Ovary (tissue), 9 donors: ENCODE measurements around the gene TCFL5. TPM values are rescaled to one million over a fixed set of nuclear protein-coding genes. Genes with fewer than 3 reads are reported as not detected.

Experiments
- DNase-seq, 5 donors: peaks; one replicate each; pipeline ENCODE4 v3.0.0-alpha.2; 2019 to 2020
- H3K27ac ChIP-seq, 2 donors: fragments of 200-600 bp; one replicate each; pipeline versions ENCODE4 v1.5.1 to v1.8.0; 2019 to 2022
- H3K27me3 ChIP-seq: fragments of 200-600 bp; one replicate; pipeline ENCODE4 v1.8.0; 2022
- H3K36me3 ChIP-seq: fragments of 200-600 bp; sonication (generic); one replicate; pipeline ENCODE4 v1.5.1; 2019
- H3K4me1 ChIP-seq: one replicate; pipeline ENCODE4 v1.8.1; 2013; ENCODE audit warnings: mild to moderate bottlenecking, moderate library complexity; ENCODE audit not compliant: insufficient read depth
- H3K4me3 ChIP-seq: fragments of 200-600 bp; sonication (generic); one replicate; pipeline ENCODE4 v1.5.1; 2017
- H3K9me3 ChIP-seq, 2 donors: fragments of 200-600 bp in 1 of 2; sonication (generic) in 1 of 2; one replicate each; pipeline versions ENCODE4 v1.5.1 to v1.8.1; 2013 to 2019; ENCODE audit warnings: mild to moderate bottlenecking in 1 of 2, moderate library complexity in 1 of 2
- EP300 ChIP-seq: sonication (generic); formaldehyde crosslinking; IDR thresholded peaks from one replicate; pipeline ENCODE4 v1.6.1; 2017; ENCODE audit warnings: antibody characterized with exemption
- POLR2A ChIP-seq: fragments of 450-650 bp; IDR thresholded peaks from one replicate; pipeline ENCODE4 v1.6.1; 2017; ENCODE audit warnings: antibody characterized with exemption, mild to moderate bottlenecking, moderate library complexity
- WGBS, 3 donors: extraction: QIAGEN DNeasy Blood & Tissue Kit in 1 of 3; methylation state at CpG; one replicate each; pipeline versions ENCODE4 v1.1.5 to v1.1.7; 2013 to 2017; 5-methylcytosine and 5-hydroxymethylcytosine counted together
- intact Hi-C, 4 donors: fragments of 100-400 bp; cut with DNase I; formaldehyde crosslinking; loops; one replicate each; pipeline versions ENCODE4 v1.11.0 to v1.15.1; 2022 to 2023
- polyA plus RNA-seq, 2 donors: library from polyadenylated mRNA; stranded (reverse); fragments of 200-250 nt in 1 of 2; fragments of 350-450 nt in 1 of 2; fragmentation: Illumina TruSeq in 1 of 2; extraction: RNeasy Lipid Tissue Mini Kit (QIAGEN cat#74804) in 1 of 2; gene quantifications; one replicate each; pipeline ENCODE4 v1.2.3, GENCODE V29; 2013 to 2014
- total RNA-seq, 7 donors: library from RNA; depleted of rRNA in 2 of 7; stranded (reverse); fragments of >200 nt in 2 of 7; fragmentation: NEBNext Ultra II Directional in 3 of 7; extraction: Animal tissue kit (Norgen Biotek cat#: 25700) in 3 of 7; gene quantifications; one replicate each; pipeline versions ENCODE4 v1.1.0 to v1.2.4, GENCODE V29; 2016 to 2023
- TF ChIP-seq, protein P1 (sequence below), 3 donors: fragments of 450-650 bp in 2 of 3; fragments of 200-600 bp in 1 of 3; IDR thresholded peaks; one replicate each; pipeline versions ENCODE4 v1.5.1 to v1.8.0; 2016 to 2022; ENCODE audit warnings: antibody characterized with exemption in 3 of 3, mild to moderate bottlenecking in 1 of 3
- donor health status: DM: no; HTN: no; CAD: no; lungs with moderate emphysema.
- donor health status: DM: no; HTN: no; CAD: no.
- donor health status: Bipolar disorder and iron deficiency.
- donor health status: DM: yes; HTN: yes; CAD: no.
- donor health status: DM: no; HTN: no; CAD: no.
- donor health status: DM: yes; HTN: yes; CAD: no.

TCFL5 gene
- total and polyA plus RNA-seq, 9 donors, result 8.1 to 17.9 (median 12.3) TPM

- H3K4me3 ChIP-seq, result no peak overlapping the region
- peak; percentile 77 to 85 (median 82) for DNase-seq
- intact Hi-C loops, result loop anchor here (2.0 to 10.0 kb wide), 3 partner anchors 105 to 109 kb away; partner anchors contain the start of gene BHLHE23 (in 3 of the 4)
- H3K9me3 ChIP-seq, result no peaks in the 10 kb centered on the region
- H3K27ac ChIP-seq, result no peak overlapping the region
- WGBS, 3 donors, result 1 to 3% (median 1%) methylated on average over 11 of the region's 11 CpGs
- H3K27me3 ChIP-seq, result no peaks in the 10 kb centered on the region
- H3K4me1 ChIP-seq, result peaks cover 3% of the 10 kb centered on the region
- TF ChIP-seq POLR2A, result no peak
- TF ChIP-seq EP300, result no peak
- TF ChIP-seq, protein P1, sequence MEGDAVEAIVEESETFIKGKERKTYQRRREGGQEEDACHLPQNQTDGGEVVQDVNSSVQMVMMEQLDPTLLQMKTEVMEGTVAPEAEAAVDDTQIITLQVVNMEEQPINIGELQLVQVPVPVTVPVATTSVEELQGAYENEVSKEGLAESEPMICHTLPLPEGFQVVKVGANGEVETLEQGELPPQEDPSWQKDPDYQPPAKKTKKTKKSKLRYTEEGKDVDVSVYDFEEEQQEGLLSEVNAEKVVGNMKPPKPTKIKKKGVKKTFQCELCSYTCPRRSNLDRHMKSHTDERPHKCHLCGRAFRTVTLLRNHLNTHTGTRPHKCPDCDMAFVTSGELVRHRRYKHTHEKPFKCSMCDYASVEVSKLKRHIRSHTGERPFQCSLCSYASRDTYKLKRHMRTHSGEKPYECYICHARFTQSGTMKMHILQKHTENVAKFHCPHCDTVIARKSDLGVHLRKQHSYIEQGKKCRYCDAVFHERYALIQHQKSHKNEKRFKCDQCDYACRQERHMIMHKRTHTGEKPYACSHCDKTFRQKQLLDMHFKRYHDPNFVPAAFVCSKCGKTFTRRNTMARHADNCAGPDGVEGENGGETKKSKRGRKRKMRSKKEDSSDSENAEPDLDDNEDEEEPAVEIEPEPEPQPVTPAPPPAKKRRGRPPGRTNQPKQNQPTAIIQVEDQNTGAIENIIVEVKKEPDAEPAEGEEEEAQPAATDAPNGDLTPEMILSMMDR (IDR thresholded peaks at IDR 0.05), result peak; percentile 65 to 91 (median 82)
- H3K36me3 ChIP-seq, result no peaks in the 10 kb centered on the region
These were observed 38.5 kb upstream of the TCFL5 start for GRCh38 chr20:62900052-62900691.

DNA sequence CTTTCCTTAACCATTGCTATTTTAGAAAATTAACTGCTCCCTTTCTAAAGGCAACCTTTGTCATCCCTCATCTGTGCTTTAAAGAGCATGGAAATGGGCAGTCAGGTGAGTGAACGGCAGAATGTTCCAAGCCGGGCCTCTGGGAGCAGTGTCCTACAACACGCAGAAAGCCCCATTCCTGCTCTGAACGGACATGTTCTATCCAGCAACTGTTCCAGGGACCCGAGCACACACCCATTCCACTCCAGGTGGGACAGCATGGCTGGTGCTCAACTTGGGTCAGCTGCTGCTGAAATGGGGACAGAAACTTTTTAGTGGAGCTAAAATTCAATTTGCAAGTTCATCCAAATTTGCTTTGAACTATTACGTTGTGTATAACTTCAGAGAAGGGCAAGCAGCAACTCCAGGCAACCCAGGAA is 38.0 kb upstream of the TCFL5 start:
- H3K9me3 ChIP-seq, result no peaks in the 10 kb centered on the region
- no peak overlapping the region for H3K4me3 ChIP-seq
- no peaks in the 10 kb centered on the region for H3K27me3 ChIP-seq
- no peaks in the 10 kb centered on the region for H3K36me3 ChIP-seq
- intact Hi-C loops, result loop anchor here (2.0 to 10.0 kb wide), 3 partner anchors 105 to 109 kb away; partner anchors contain the start of gene BHLHE23 (in 3 of the 4)
- DNase-seq, result peak in 1 of 5 donors; percentile 47
- TF ChIP-seq POLR2A (no peak), EP300 (no peak)
- TF ChIP-seq, protein P1 (IDR thresholded peaks at IDR 0.05), result no peak
- WGBS, 3 donors, result 3 to 4% (median 4%) methylated on average over 6 of the region's 6 CpGs
- H3K4me1 ChIP-seq, result peaks cover 3% of the 10 kb centered on the region
- H3K27ac ChIP-seq, result no peak overlapping the region

- Histone ChIP-seq H3K36me3 (no peaks in the 10 kb centered on the region), H3K4me3 (no peak overlapping the region), H3K4me1 (peaks cover 3% of the 10 kb centered on the region), H3K27me3 (no peaks in the 10 kb centered on the region), H3K9me3 (no peaks in the 10 kb centered on the region), H3K27ac (no peak overlapping the region)
- WGBS, 3 donors, result 21 to 36% (median 24%) methylated on average over 16 of the region's 16 CpGs
- TF ChIP-seq POLR2A (no peak), EP300 (no peak)
- TF ChIP-seq, protein P1 (IDR thresholded peaks at IDR 0.05), result no peak
- DNase-seq, result no peak
- intact Hi-C loops, result no loop called here
These were observed 37.5 kb upstream of the TCFL5 start for GRCh38 chr20:62898970-62899632.

GRCh38 chr20:62898093-62898964 is 36.7 kb upstream of the TCFL5 start:
- intact Hi-C loops, result no loop called here
- no peak overlapping the region for H3K27ac ChIP-seq
- H3K36me3 ChIP-seq, result no peaks in the 10 kb centered on the region

More at GRCh38 chr20:62898093-62898964, 36.7 kb upstream of the TCFL5 start:
- DNase-seq, result no peak
- no peak overlapping the region for H3K4me3 ChIP-seq
- WGBS, 3 donors, result 70 to 79% (median 71%) methylated on average over 16 of the region's 16 CpGs
- no peaks in the 10 kb centered on the region for H3K27me3 ChIP-seq
- TF ChIP-seq, protein P1 (IDR thresholded peaks at IDR 0.05), result no peak
- no peak for TF ChIP-seq POLR2A
- H3K9me3 ChIP-seq, result no peaks in the 10 kb centered on the region
- H3K4me1 ChIP-seq, result peaks cover 3% of the 10 kb centered on the region
